Activated gamma-delta T cell (primary cell): ENCODE measurements around the gene COL6A1.
A peak's percentile ranks its signal among the peaks of the same experiment; 100 is the strongest.

Experiments
- DNase-seq: peaks from one replicate; lab custom pipeline; 2025; lab: John Stamatoyannopoulos, UW

The COL6A1 gene

GRCh38 chr21:46049890-46050667, 68.5 kb downstream of the COL6A1 start:
- no peak for DNase-seq

GRCh38 chr21:46050668-46051378, 69.3 kb downstream of the COL6A1 start:
- no peak for DNase-seq

- no peak for DNase-seq
Observed at GRCh38 chr21:46051379-46051770, 69.8 kb downstream of the COL6A1 start.

- DNase-seq, result no peak
Observed at GRCh38 chr21:46051821-46052675, 70.5 kb downstream of the COL6A1 start.

- DNase-seq, result peak; percentile 45
Observed at GRCh38 chr21:46052703-46053651, 71.4 kb downstream of the COL6A1 start.

GRCh38 chr21:46054031-46054430, 72.5 kb downstream of the COL6A1 start:
- no peak for DNase-seq

GRCh38 chr21:46054451-46054881, 72.9 kb downstream of the COL6A1 start:
- DNase-seq, result no peak
